Ovary (tissue), 9 donors: ENCODE data around the gene TREM1. TPM values are rescaled to one million over a fixed set of nuclear protein-coding genes. Genes with fewer than 3 reads are reported as not detected.

ENCODE experiments used
- DNase-seq, 5 donors: peaks; one replicate each; pipeline ENCODE4 v3.0.0-alpha.2; 2019 to 2020
- H3K27ac ChIP-seq, 2 donors: fragments of 200-600 bp; one replicate each; pipeline versions ENCODE4 v1.5.1 to v1.8.0; 2019 to 2022
- H3K27me3 ChIP-seq: fragments of 200-600 bp; one replicate; pipeline ENCODE4 v1.8.0; 2022
- H3K36me3 ChIP-seq: fragments of 200-600 bp; sonication (generic); one replicate; pipeline ENCODE4 v1.5.1; 2019
- H3K4me1 ChIP-seq: one replicate; pipeline ENCODE4 v1.8.1; 2013; ENCODE audit warnings: mild to moderate bottlenecking, moderate library complexity; ENCODE audit not compliant: insufficient read depth
- H3K4me3 ChIP-seq: fragments of 200-600 bp; sonication (generic); one replicate; pipeline ENCODE4 v1.5.1; 2017
- H3K9me3 ChIP-seq, 2 donors: fragments of 200-600 bp in 1 of 2; sonication (generic) in 1 of 2; one replicate each; pipeline versions ENCODE4 v1.5.1 to v1.8.1; 2013 to 2019; ENCODE audit warnings: mild to moderate bottlenecking in 1 of 2, moderate library complexity in 1 of 2
- EP300 ChIP-seq: sonication (generic); formaldehyde crosslinking; IDR thresholded peaks from one replicate; pipeline ENCODE4 v1.6.1; 2017; ENCODE audit warnings: antibody characterized with exemption
- POLR2A ChIP-seq: fragments of 450-650 bp; IDR thresholded peaks from one replicate; pipeline ENCODE4 v1.6.1; 2017; ENCODE audit warnings: antibody characterized with exemption, mild to moderate bottlenecking, moderate library complexity
- WGBS, 3 donors: extraction: QIAGEN DNeasy Blood & Tissue Kit in 1 of 3; methylation state at CpG; one replicate each; pipeline versions ENCODE4 v1.1.5 to v1.1.7; 2013 to 2017; 5-methylcytosine and 5-hydroxymethylcytosine counted together
- intact Hi-C, 4 donors: fragments of 100-400 bp; cut with DNase I; formaldehyde crosslinking; loops; one replicate each; pipeline versions ENCODE4 v1.11.0 to v1.15.1; 2022 to 2023
- polyA plus RNA-seq, 2 donors: library from polyadenylated mRNA; stranded (reverse); fragments of 200-250 nt in 1 of 2; fragments of 350-450 nt in 1 of 2; fragmentation: Illumina TruSeq in 1 of 2; extraction: RNeasy Lipid Tissue Mini Kit (QIAGEN cat#74804) in 1 of 2; gene quantifications; one replicate each; pipeline ENCODE4 v1.2.3, GENCODE V29; 2013 to 2014
- total RNA-seq, 7 donors: library from RNA; depleted of rRNA in 2 of 7; stranded (reverse); fragments of >200 nt in 2 of 7; fragmentation: NEBNext Ultra II Directional in 3 of 7; extraction: Animal tissue kit (Norgen Biotek cat#: 25700) in 3 of 7; gene quantifications; one replicate each; pipeline versions ENCODE4 v1.1.0 to v1.2.4, GENCODE V29; 2016 to 2023
- TF ChIP-seq, protein P1 (sequence below), 3 donors: fragments of 450-650 bp in 2 of 3; fragments of 200-600 bp in 1 of 3; IDR thresholded peaks; one replicate each; pipeline versions ENCODE4 v1.5.1 to v1.8.0; 2016 to 2022; ENCODE audit warnings: antibody characterized with exemption in 3 of 3, mild to moderate bottlenecking in 1 of 3
- donor health status: DM: no; HTN: no; CAD: no; lungs with moderate emphysema.
- donor health status: DM: no; HTN: no; CAD: no.
- donor health status: Bipolar disorder and iron deficiency.
- donor health status: DM: yes; HTN: yes; CAD: no.
- donor health status: DM: no; HTN: no; CAD: no.
- donor health status: DM: yes; HTN: yes; CAD: no.

The TREM1 gene
- total and polyA plus RNA-seq, 9 donors, result 0.34 to 2.9 (median 0.87) TPM

DNA sequence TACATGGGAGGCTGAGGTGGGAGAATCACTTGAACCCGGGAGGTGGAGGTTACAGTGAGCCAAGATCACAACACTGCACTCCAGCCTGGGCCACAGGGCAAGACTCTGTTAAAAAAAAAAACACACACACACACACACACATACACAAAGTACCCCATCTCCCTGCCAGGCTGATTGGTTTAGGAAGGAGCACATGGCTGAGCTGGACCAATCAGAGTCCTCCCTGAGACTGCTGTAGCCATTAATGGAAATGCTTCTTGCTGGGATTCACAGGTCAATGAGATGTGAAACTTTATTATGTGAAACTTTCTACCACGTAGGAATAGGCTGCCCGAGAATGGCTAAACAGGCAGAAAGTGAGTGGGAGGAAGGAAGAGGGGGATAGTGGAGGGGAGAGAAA lies 2.9 kb downstream of the TREM1 start:
- WGBS, 3 donors, result 44 to 51% (median 50%) methylated on average over 3 of the region's 3 CpGs
- Histone ChIP-seq H3K27ac (no peak overlapping the region), H3K36me3 (no peaks in the 10 kb centered on the region), H3K27me3 (no peaks in the 10 kb centered on the region), H3K9me3 (no peaks in the 10 kb centered on the region), H3K4me3 (no peak overlapping the region), H3K4me1 (no peaks in the 10 kb centered on the region)
- intact Hi-C loops, result no loop called here
- TF ChIP-seq, protein P1, sequence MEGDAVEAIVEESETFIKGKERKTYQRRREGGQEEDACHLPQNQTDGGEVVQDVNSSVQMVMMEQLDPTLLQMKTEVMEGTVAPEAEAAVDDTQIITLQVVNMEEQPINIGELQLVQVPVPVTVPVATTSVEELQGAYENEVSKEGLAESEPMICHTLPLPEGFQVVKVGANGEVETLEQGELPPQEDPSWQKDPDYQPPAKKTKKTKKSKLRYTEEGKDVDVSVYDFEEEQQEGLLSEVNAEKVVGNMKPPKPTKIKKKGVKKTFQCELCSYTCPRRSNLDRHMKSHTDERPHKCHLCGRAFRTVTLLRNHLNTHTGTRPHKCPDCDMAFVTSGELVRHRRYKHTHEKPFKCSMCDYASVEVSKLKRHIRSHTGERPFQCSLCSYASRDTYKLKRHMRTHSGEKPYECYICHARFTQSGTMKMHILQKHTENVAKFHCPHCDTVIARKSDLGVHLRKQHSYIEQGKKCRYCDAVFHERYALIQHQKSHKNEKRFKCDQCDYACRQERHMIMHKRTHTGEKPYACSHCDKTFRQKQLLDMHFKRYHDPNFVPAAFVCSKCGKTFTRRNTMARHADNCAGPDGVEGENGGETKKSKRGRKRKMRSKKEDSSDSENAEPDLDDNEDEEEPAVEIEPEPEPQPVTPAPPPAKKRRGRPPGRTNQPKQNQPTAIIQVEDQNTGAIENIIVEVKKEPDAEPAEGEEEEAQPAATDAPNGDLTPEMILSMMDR (IDR thresholded peaks at IDR 0.05), result no peak
- TF ChIP-seq EP300 (no peak), POLR2A (no peak)
- no peak for DNase-seq

DNA sequence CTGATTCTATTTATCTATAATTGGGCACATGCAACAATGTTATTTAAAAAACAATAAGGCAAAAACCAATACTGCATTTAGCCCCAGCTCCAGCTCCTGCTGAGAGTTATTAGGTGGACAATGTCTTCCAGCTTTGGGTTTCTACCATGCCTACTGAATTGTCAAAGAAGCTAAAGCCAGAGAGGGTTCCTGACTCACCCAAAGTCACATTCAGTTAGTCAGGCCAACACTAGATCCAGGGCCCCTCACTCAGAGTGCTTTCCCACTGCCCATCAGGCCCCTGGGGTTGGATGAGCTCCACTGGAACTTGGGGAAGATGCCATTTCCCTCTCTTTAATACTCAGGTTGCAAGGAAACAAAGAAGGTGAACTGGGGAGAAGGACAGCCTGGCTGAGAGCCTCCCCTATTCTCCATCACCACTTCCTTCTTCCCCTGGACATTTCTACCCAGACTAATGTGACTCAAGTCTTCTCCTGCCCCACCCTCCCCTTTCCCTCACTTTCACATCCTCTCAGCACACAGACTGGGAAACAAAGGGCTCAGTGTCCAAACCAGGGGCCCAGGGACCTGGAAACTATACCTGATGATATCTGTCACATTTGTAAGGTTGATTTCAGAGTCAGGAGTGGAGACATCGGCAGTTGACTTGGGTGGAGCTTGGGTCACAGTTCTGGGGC lies 6.0 kb downstream of the TREM1 start:
- Histone ChIP-seq H3K27ac (no peak overlapping the region), H3K9me3 (no peaks in the 10 kb centered on the region), H3K4me3 (no peak overlapping the region), H3K27me3 (no peaks in the 10 kb centered on the region), H3K36me3 (no peaks in the 10 kb centered on the region), H3K4me1 (no peaks in the 10 kb centered on the region)
- 80 to 88% (median 83%) methylated on average over 1 of the region's 1 CpG for WGBS, 3 donors
- intact Hi-C loops, result no loop called here
- no peak for DNase-seq
- TF ChIP-seq EP300, result no peak
- TF ChIP-seq, protein P1 (IDR thresholded peaks at IDR 0.05), result no peak

DNA sequence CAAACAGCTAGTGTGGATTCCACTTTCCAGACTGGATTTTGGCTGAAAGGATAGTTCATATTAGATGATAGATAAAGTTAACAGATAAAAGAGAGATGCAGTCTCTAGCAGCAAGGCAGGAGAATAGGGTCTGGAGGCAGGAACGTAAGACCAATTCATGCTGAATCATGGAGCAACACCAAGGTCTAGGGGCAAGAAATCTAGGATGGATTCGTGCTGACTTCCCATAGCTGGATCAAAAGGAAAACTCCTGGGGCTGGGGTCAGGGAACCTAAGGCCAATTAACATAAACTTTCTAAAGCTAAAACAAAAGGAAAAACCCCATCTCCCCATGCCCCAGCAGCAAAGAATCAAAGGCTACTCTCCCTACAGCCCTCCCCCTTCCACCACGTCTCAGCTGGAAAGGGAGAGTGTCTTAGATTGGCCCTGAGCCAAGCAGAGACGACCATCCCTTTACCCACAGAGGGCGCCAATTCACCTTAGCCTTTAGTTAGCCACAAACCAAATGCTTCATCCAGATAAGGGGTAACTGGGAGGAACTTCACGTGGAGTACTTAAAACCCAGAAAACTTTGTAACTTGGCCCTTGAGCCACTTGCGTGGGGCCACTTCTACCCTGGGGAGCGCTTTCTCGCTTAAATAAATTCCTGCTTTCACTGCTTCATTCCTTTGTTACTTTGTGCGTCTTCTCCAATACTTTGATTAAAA lies 7.6 kb downstream of the TREM1 start:
- H3K4me1 ChIP-seq, result no peaks in the 10 kb centered on the region
- no peaks in the 10 kb centered on the region for H3K9me3 ChIP-seq
- intact Hi-C loops, result no loop called here
- peak in 2 of 5 donors; percentile 31 to 40 for DNase-seq
- no peaks in the 10 kb centered on the region for H3K36me3 ChIP-seq
- H3K4me3 ChIP-seq, result no peak overlapping the region
- no peaks in the 10 kb centered on the region for H3K27me3 ChIP-seq
- 35 to 40% (median 39%) methylated on average over 10 of the region's 10 CpGs for WGBS, 3 donors
- TF ChIP-seq, protein P1 (IDR thresholded peaks at IDR 0.05), result no peak
- TF ChIP-seq POLR2A, result no peak
- no peak overlapping the region for H3K27ac ChIP-seq

DNA sequence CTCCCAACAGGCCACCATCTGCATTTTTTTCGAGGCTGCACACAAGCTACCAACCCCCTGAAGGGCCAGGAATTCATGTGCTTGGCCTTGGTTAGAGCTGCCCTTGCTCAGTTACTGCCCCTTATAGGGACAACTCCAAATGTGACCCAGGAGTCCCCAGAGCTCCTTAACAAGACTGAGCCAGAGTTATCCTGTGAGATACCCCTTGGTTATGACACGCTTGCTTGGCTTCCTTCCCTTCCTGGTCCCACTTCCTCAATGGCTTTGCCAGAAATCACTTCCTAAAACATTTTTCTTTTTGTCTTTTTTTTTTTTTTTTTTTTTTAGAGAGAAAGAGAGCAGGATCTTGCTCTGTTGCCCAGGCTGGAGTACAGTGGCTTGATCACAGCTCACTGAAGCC lies 8.9 kb downstream of the TREM1 start:
- WGBS, 3 donors, result 77 to 86% (median 83%) methylated on average over 2 of the region's 2 CpGs
- Histone ChIP-seq H3K4me1 (no peaks in the 10 kb centered on the region), H3K36me3 (no peaks in the 10 kb centered on the region), H3K27me3 (no peaks in the 10 kb centered on the region), H3K27ac (no peak overlapping the region), H3K9me3 (no peaks in the 10 kb centered on the region), H3K4me3 (no peak overlapping the region)
- no peak for DNase-seq
- TF ChIP-seq, protein P1 (IDR thresholded peaks at IDR 0.05), result no peak
- TF ChIP-seq POLR2A, result no peak
- intact Hi-C loops, result no loop called here
